Measurements from ENCODE around the gene ST6GALNAC3.

DNA sequence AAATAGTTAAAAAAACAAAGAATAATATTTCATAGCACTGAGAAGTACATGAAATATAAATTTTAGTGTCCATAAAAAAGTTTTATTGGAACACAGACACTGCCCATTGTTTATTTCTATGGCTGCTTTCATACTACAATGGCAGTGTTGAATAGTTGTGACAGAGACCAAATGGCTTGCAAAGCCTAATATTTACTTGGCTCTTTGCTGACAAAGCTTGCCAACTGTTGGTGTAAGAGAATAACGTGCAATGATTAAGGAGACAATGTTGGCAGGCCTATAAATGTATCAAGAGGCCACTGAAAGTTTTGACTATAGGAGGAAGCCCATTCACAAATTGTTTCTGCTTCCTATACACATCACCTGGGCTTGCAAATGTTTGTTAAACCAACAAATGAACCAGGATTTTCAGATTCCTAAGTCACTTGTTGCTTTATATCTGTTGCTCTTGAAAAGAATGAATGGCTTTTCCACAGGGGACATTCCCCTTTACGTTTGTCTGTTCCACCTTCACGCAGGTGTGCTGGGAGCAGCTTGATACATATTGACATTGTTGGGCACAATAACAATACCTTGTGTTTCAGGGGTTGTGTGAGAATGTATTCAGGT lies 5.5 kb upstream of the ST6GALNAC3 start:
- TF ChIP-seq, protein P1, sequence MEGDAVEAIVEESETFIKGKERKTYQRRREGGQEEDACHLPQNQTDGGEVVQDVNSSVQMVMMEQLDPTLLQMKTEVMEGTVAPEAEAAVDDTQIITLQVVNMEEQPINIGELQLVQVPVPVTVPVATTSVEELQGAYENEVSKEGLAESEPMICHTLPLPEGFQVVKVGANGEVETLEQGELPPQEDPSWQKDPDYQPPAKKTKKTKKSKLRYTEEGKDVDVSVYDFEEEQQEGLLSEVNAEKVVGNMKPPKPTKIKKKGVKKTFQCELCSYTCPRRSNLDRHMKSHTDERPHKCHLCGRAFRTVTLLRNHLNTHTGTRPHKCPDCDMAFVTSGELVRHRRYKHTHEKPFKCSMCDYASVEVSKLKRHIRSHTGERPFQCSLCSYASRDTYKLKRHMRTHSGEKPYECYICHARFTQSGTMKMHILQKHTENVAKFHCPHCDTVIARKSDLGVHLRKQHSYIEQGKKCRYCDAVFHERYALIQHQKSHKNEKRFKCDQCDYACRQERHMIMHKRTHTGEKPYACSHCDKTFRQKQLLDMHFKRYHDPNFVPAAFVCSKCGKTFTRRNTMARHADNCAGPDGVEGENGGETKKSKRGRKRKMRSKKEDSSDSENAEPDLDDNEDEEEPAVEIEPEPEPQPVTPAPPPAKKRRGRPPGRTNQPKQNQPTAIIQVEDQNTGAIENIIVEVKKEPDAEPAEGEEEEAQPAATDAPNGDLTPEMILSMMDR (IDR thresholded peaks at IDR 0.05; ENCODE audit: low read depth, low read length, poor library complexity, severe bottlenecking) = no peak
- no peak for TF ChIP-seq EZH2phosphoT487 (IDR thresholded peaks at IDR 0.05; ENCODE audit: borderline replicate concordance, low read length)
